ENCODE measurements around the gene USP17L13.
"Not testable (repeated sequence)": the region's sequence is repeated elsewhere in the genome, so short reads cannot be mapped to it uniquely, and the experiment has no call there.

Gene USP17L13, protein sequence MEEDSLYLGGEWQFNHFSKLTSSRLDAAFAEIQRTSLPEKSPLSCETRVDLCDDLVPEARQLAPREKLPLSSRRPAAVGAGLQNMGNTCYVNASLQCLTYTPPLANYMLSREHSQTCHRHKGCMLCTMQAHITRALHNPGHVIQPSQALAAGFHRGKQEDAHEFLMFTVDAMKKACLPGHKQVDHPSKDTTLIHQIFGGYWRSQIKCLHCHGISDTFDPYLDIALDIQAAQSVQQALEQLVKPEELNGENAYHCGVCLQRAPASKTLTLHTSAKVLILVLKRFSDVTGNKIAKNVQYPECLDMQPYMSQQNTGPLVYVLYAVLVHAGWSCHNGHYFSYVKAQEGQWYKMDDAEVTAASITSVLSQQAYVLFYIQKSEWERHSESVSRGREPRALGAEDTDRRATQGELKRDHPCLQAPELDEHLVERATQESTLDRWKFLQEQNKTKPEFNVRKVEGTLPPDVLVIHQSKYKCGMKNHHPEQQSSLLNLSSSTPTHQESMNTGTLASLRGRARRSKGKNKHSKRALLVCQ

DNA sequence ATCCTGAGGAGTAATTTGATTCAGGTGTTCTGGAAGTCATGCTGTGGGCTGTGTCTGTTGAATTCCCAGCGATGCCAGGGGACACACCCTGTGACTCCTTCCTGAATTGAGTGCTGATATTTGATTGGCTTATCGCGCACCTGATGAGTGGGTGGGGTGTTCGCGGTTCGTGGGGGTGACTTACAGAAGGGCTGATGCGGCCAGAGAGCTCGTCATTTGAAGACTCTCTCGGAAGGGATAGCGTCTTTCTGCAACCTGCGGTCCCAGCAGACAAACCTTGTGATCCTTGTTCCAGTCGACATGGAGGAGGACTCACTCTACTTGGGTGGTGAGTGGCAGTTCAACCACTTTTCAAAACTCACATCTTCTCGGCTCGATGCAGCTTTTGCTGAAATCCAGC, at the start of gene USP17L13:
Gene USP17L13, plus strand, starts transcription at position 301 of the 400 bp plus-strand sequence. Its CDS starts 0 bp downstream, at position 301.
- not testable (repeated sequence) for DNase-seq

DNA sequence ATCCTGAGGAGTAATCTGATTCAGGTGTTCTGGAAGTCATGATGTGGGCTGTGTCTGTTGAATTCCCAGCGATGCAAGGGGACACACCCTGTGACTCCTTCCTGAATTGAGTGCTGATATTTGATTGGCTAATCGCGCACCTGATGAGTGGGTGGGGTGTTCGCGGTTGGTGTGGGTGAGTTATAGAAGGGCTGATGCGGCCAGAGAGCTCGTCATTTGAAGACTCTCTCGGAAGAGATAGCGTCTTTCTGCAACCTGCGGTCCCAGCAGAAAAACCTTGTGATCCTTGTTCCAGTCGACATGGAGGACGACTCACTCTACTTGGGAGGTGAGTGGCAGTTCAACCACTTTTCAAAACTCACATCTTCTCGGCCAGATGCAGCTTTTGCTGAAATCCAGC, 14.3 kb upstream of the USP17L13 start, which contains the start of gene USP17L10:
Gene USP17L10, plus strand, starts transcription at position 301 of the 400 bp plus-strand sequence. Its CDS starts 0 bp downstream, at position 301.
- not testable (repeated sequence) for DNase-seq

GRCh38 chr4:9214701-9215100, 10.0 kb upstream of the USP17L13 start:
- DNase-seq: not testable (repeated sequence)

- DNase-seq: not testable (repeated sequence)
Measured at GRCh38 chr4:9215105-9215504, 9.6 kb upstream of the USP17L13 start, which contains the start of gene USP17L11. Gene USP17L11 (plus strand): TSS chr4:9215405. CDS start chr4:9215405, 0 bp downstream.

- DNase-seq: not testable (repeated sequence)
Measured at GRCh38 chr4:9219852-9220251, 4.8 kb upstream of the USP17L13 start, which contains the start of gene USP17L12. Gene USP17L12 (plus strand): TSS chr4:9220152. CDS start chr4:9220152, 0 bp downstream.

DNA sequence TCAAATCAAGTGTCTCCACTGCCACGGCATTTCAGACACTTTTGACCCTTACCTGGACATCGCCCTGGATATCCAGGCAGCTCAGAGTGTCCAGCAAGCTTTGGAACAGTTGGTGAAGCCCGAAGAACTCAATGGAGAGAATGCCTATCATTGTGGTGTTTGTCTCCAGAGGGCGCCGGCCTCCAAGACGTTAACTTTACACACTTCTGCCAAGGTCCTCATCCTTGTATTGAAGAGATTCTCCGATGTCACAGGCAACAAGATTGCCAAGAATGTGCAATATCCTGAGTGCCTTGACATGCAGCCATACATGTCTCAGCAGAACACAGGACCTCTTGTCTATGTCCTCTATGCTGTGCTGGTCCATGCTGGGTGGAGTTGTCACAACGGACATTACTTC, 5.6 kb downstream of the USP17L13 start:
- DNase-seq: not testable (repeated sequence)

GRCh38 chr4:9234085-9234484, 9.4 kb downstream of the USP17L13 start, which contains the start of gene USP17L15:
Gene USP17L15 (plus strand): TSS chr4:9234385. CDS start chr4:9234385, 0 bp downstream.
- DNase-seq: not testable (repeated sequence)

DNA sequence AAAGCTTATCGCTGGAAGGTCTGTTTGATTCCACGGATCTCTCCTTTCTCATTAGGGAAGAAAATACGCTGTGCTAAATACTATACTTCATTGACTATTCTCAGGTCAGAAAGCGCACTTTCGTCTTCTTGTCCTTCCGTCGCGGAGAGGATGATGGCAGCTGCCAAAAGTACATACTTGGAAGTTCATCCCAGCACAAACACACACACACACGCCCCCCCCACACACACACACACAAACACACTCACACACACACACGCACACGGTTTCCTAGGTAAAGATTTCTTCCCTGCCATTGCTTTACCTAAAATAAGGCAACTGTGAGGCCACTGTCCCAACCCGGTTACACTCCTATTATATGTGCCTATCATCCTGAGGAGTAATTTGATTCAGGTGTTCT, 13.8 kb downstream of the USP17L13 start:
- not testable (repeated sequence) for DNase-seq

DNA sequence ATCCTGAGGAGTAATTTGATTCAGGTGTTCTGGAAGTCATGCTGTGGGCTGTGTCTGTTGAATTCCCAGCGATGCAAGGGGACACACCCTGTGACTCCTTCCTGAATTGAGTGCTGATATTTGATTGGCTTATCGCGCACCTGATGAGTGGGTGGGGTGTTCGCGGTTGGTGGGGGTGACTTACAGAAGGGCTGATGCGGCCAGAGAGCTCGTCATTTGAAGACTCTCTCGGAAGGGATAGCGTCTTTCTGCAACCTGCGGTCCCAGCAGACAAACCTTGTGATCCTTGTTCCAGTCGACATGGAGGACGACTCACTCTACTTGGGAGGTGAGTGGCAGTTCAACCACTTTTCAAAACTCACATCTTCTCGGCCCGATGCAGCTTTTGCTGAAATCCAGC, 18.9 kb downstream of the USP17L13 start, which contains the start of gene USP17L17:
Gene USP17L17, plus strand, starts transcription at position 301 of the 400 bp plus-strand sequence. Its CDS starts 0 bp downstream, at position 301.
- DNase-seq: not testable (repeated sequence)

- not testable (repeated sequence) for DNase-seq
Measured at GRCh38 chr4:9247953-9248680, 23.4 kb downstream of the USP17L13 start, which contains the start of gene USP17L18. Gene USP17L18 (plus strand): TSS chr4:9248630. CDS start chr4:9248630, 0 bp downstream.

DNA sequence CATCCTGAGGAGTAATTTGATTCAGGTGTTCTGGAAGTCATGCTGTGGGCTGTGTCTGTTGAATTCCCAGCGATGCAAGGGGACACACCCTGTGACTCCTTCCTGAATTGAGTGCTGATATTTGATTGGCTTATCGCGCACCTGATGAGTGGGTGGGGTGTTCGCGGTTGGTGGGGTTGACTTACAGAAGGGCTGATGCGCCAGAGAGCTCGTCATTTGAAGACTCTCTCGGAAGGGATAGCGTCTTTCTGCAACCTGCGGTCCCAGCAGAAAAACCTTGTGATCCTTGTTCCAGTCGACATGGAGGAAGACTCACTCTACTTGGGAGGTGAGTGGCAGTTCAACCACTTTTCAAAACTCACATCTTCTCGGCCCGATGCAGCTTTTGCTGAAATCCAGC, 28.4 kb downstream of the USP17L13 start, which contains the start of gene USP17L19:
Gene USP17L19, plus strand, starts transcription at position 301 of the 400 bp plus-strand sequence. Its CDS starts 0 bp downstream, at position 301.
- not testable (repeated sequence) for DNase-seq

GRCh38 chr4:9257824-9258223, 33.1 kb downstream of the USP17L13 start, which contains the start of gene USP17L20:
Gene USP17L20 (plus strand): TSS chr4:9258124. CDS start chr4:9258124, 0 bp downstream.
- not testable (repeated sequence) for DNase-seq

DNA sequence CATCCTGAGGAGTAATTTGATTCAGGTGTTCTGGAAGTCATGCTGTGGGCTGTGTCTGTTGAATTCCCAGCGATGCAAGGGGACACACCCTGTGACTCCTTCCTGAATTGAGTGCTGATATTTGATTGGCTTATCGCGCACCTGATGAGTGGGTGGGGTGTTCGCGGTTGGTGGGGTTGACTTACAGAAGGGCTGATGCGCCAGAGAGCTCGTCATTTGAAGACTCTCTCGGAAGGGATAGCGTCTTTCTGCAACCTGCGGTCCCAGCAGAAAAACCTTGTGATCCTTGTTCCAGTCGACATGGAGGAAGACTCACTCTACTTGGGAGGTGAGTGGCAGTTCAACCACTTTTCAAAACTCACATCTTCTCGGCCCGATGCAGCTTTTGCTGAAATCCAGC, 37.9 kb downstream of the USP17L13 start, which contains the start of gene USP17L21:
Gene USP17L21, plus strand, starts transcription at position 301 of the 400 bp plus-strand sequence. Its CDS starts 0 bp downstream, at position 301.
- DNase-seq: not testable (repeated sequence)

DNA sequence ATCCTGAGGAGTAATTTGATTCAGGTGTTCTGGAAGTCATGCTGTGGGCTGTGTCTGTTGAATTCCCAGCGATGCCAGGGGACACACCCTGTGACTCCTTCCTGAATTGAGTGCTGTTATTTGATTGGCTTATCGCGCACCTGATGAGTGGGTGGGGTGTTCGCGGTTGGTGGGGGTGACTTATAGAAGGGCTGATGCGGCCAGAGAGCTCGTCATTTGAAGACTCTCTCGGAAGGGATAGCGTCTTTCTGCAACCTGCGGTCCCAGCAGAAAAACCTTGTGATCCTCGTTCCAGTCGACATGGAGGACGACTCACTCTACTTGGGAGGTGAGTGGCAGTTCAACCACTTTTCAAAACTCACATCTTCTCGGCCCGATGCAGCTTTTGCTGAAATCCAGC, 42.6 kb downstream of the USP17L13 start, which contains the start of gene USP17L22:
Gene USP17L22, plus strand, starts transcription at position 301 of the 400 bp plus-strand sequence. Its CDS starts 0 bp downstream, at position 301.
- not testable (repeated sequence) for DNase-seq

DNA sequence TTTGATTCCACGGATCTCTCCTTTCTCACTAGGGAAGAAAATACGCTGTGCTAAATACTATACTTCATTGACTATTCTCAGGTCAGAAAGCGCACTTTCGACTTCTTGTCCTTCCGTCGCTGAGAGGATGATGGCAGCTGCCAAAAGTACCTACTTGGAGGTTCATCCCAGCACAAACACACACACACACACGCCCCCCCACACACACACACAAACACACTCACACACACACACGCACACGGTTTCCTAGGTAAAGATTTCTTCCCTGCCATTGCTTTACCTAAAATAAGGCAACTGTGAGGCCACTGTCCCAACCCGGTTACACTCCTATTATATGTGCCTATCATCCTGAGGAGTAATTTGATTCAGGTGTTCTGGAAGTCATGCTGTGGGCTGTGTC, 47.0 kb downstream of the USP17L13 start:
- not testable (repeated sequence) for DNase-seq
